ENCODE results near the gene NDUFAF3.

NDUFAF3 gene

GRCh38 chr3:49022688-49023171 is 809 bp downstream of the NDUFAF3 start (continued):
- TF ChIP-seq TSHZ2 (CRISPR knock-in tag; IDR thresholded peaks at IDR 0.05): no peak
- no peak for TF ChIP-seq SNAI2 (CRISPR knock-in tag; IDR thresholded peaks at IDR 0.05)

GRCh38 chr3:49023775-49024174 is 1.9 kb downstream of the NDUFAF3 start:
- ATAC-seq: no peak
- TF ChIP-seq CREB5 (CRISPR knock-in tag; IDR thresholded peaks at IDR 0.05; ENCODE audit: low read depth) (no peak), TSHZ2 (CRISPR knock-in tag; IDR thresholded peaks at IDR 0.05) (no peak), ZC3H10 (CRISPR knock-in tag; IDR thresholded peaks at IDR 0.05) (no peak), OSR1 (CRISPR knock-in tag; IDR thresholded peaks at IDR 0.05) (no peak), CSDC2 (CRISPR knock-in tag; IDR thresholded peaks at IDR 0.05) (no peak), PATZ1 (CRISPR knock-in tag; IDR thresholded peaks at IDR 0.05; ENCODE audit: borderline replicate concordance) (no peak), SNAI2 (CRISPR knock-in tag; IDR thresholded peaks at IDR 0.05) (no peak), ISL1 (CRISPR knock-in tag; IDR thresholded peaks at IDR 0.05) (no peak), TOX (CRISPR knock-in tag; IDR thresholded peaks at IDR 0.05; ENCODE audit: borderline replicate concordance) (no peak), ZFP30 (CRISPR knock-in tag; IDR thresholded peaks at IDR 0.05) (no peak), CSRNP3 (CRISPR knock-in tag; IDR thresholded peaks at IDR 0.05) (no peak), ESRRG (CRISPR knock-in tag; IDR thresholded peaks at IDR 0.05) (no peak), POU6F1 (CRISPR knock-in tag; IDR thresholded peaks at IDR 0.05; ENCODE audit: borderline replicate concordance, low read depth) (no peak)

- no peak for TF ChIP-seq BACH2 (CRISPR knock-in tag; IDR thresholded peaks at IDR 0.05; ENCODE audit: borderline replicate concordance)
- TF ChIP-seq POU6F1 (CRISPR knock-in tag; IDR thresholded peaks at IDR 0.05; ENCODE audit: borderline replicate concordance, low read depth): no peak
- no peak for TF ChIP-seq TCF4 (CRISPR knock-in tag; IDR thresholded peaks at IDR 0.05; ENCODE audit: borderline replicate concordance)
- no peak for TF ChIP-seq ZC3H10 (CRISPR knock-in tag; IDR thresholded peaks at IDR 0.05)
- TF ChIP-seq PPARA (CRISPR knock-in tag; IDR thresholded peaks at IDR 0.05; ENCODE audit: borderline replicate concordance): no peak
- no peak for TF ChIP-seq ZFP3 (CRISPR knock-in tag; IDR thresholded peaks at IDR 0.05)
- no peak for TF ChIP-seq PATZ1 (CRISPR knock-in tag; IDR thresholded peaks at IDR 0.05; ENCODE audit: borderline replicate concordance)
- no peak for TF ChIP-seq ISL1 (CRISPR knock-in tag; IDR thresholded peaks at IDR 0.05)
- TF ChIP-seq ZNF8 (CRISPR knock-in tag; IDR thresholded peaks at IDR 0.05): no peak
- TF ChIP-seq ZFP30 (CRISPR knock-in tag; IDR thresholded peaks at IDR 0.05): no peak
- TF ChIP-seq ZNF70 (CRISPR knock-in tag; IDR thresholded peaks at IDR 0.05): no peak
- no peak for TF ChIP-seq SNAI2 (CRISPR knock-in tag; IDR thresholded peaks at IDR 0.05)
- no peak for ATAC-seq
These were observed 2.5 kb downstream of the NDUFAF3 start for GRCh38 chr3:49024449-49024848.
